Activated CD4-positive, CD25-positive, alpha-beta regulatory T cell treated with anti-CD3 and anti-CD28 coated beads, Interleukin-2, amount 50 U/mL, for 72 hours (primary cell): ENCODE results near the gene PARD6A.

Source experiments
- DNase-seq: peaks from one replicate; pipeline ENCODE4 v3.0.0; 2021

PARD6A gene, protein sequence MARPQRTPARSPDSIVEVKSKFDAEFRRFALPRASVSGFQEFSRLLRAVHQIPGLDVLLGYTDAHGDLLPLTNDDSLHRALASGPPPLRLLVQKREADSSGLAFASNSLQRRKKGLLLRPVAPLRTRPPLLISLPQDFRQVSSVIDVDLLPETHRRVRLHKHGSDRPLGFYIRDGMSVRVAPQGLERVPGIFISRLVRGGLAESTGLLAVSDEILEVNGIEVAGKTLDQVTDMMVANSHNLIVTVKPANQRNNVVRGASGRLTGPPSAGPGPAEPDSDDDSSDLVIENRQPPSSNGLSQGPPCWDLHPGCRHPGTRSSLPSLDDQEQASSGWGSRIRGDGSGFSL

DNA sequence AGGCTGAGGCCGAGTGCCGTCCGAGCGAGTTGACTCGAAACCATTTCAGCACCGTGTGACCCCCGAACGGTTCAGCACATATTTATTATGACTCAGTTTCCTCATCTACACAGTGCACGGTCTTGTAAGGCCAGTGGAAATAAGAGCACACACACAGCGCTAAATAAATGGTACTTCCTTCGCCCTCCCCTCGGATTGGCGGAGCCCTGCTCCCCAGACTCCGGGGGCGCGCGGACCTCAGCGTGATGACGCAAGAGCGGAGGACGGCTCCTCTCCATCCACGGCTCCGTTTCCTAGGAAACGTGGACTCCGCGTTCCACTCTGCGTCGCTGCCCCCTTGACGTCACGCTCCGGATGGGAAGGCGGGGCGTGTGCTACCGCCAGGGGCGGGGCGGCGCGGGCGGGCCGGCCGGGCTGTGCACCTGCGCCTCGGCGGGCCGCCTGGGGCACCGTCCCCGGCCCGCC, at the start of gene PARD6A:
Gene PARD6A, plus strand, starts transcription at position 397 of the 465 bp plus-strand sequence. CDS start 79 bp downstream, outside the sequence.
- peak; percentile 90 for DNase-seq

DNA sequence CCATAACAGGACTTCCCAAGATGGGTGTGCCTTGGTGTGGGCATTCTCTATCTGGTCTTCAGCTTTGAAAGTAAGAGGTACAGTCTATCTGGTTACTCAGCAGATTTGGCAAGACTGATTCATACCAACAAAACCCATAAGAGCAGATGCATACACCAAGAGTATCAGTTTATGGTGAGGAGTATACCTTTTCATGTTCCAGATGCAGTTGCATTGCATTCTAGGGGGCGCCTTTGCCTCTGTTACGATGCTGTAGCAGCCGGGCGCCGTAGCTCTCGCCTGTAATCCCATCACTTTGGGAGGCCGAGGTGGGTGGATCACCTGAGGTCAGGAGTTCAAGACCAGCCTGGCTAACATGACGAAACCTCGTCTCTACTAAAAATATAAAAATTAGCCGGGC, 47.0 kb upstream of the PARD6A start:
- DNase-seq = no peak

DNA sequence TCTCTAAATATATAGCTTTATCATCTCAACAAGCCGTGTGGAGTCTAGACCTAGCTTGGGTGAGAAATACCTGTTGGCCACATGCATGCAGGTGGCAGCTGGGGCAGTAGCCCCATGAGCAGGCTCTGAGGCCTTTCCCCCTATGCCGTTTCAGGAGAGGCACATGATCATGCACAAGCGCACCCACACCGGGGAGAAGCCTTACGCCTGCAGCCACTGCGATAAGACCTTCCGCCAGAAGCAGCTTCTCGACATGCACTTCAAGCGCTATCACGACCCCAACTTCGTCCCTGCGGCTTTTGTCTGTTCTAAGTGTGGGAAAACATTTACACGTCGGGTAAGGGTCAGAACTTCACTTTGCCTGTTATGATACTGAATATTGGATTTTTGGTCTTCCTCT, 32.5 kb upstream of the PARD6A start:
- no peak for DNase-seq

DNA sequence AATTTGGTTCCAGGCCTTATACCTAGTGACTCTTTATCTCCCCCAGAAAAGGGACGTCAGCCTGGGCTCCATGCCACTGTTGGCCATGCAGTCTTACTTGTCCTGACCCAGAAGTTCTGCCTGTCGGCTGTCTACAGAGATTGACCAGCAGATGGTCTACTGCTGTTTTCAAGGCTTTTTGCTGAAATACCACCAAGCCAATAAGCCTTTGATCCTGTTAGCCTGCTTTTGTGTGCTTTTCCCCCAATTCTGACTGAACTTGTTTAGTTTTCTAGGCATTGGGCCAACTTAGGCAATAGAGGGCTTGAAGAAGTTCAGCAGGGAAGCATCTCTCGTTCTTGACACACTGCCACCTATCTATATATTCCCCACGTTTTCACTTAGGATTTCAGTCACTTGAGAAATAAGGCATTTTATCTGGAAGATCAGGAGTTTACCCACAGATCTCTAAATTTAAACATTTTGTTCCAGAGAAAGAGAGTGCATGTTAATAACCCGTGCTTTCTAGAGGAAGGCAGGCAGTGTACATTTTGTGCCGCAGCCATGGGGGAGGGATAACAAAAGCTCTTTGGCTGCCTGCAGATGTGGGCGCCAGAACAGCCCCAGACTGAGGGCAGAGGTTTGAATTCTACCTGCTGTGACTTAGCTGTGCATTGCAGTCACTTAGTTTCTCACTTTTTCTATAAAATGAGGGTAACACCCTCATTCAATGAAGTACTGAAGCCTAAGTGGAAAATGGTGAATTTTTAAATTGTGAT, 28.2 kb upstream of the PARD6A start:
- no peak for DNase-seq

DNA sequence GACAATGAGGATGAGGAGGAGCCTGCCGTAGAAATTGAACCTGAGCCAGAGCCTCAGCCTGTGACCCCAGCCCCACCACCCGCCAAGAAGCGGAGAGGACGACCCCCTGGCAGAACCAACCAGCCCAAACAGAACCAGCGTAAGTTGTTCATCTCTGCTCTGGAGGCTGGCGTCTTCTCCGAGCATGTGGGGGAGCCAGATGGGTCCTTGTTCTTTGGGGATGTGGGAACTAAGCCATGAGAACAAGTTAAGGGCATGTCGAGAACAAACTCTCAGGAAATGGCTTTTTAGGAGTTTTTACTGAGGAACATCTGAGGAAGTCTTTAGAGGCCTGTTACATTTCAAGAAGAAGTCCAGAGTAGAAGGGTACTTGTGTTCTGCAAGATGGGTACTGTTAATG, 24.0 kb upstream of the PARD6A start:
- no peak for DNase-seq

DNA sequence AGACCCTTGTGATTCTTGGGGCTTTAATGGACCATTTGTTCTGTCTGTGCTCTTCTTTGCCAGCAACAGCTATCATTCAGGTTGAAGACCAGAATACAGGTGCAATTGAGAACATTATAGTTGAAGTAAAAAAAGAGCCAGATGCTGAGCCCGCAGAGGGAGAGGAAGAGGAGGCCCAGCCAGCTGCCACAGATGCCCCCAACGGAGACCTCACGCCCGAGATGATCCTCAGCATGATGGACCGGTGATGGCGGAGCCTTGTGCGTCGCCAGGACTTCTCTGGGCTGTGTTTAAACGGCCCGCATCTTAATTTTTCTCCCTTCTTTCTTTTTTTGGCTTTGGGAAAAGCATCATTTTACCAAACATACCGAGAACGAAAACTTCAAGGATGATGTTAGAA, 23.1 kb upstream of the PARD6A start:
- no peak for DNase-seq

DNA sequence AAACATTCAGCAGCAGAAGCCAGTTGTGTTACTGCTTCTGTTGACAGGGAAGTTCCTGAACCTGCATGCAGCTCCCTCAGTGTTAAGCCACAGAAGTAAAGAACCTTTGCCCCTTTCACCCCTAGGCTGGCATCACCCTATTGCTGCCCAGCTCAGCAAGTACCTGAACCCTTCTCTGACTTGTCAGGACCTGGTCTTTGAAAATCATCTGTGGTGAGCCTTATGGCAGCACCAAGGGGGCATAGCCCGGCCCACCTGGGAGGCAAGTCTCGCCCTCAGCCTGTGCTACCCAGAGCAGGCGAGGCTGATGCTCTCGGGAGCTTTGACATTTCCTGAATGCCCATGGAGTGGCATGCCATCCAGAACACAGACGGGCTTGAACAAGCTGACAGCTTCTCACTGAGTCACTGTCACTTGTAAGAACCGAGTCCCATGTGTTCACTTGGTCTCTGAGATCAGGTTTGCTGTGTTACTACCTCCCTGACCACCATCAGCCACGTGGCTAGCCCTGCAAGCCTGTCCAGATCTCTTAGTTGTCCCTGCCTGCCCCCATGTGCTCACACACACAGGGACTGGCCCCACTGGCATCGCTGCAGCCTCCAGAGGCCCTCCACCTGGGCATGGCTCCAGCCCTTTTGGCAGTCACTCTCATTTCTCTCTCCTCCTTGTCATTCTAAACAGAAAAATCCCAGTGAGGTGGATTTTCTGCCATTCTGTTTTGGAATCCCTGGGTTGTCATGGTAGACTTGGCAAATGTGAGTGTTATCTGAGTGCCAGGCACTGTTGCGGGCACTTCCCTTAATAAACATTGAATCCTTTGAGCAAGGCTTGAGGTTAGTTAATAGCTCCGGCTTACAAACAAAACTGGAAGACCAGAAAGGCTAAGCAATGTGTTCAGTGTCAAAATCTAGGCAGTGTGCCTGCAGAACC, 18.7 kb upstream of the PARD6A start:
- no peak for DNase-seq

DNA sequence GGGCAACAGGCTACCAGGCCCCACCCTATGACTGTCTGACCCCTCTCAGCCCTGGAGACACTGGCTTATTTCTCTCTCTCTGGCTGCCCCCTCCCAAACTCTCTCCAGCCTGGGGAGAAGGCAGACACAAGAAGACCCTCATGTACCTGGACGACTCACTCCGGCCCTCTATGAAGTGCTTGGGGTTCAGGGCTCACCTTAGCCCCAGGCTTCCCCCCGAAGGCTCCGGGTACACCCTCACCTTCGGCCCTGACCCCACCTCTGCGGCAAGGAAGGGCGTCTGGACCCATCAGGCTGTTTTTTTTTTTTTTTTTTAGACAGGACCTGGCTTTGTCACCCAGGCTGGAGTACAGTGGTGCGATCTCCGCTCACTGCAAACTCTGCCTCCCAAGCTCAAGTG, 16.7 kb upstream of the PARD6A start:
- DNase-seq = no peak

DNA sequence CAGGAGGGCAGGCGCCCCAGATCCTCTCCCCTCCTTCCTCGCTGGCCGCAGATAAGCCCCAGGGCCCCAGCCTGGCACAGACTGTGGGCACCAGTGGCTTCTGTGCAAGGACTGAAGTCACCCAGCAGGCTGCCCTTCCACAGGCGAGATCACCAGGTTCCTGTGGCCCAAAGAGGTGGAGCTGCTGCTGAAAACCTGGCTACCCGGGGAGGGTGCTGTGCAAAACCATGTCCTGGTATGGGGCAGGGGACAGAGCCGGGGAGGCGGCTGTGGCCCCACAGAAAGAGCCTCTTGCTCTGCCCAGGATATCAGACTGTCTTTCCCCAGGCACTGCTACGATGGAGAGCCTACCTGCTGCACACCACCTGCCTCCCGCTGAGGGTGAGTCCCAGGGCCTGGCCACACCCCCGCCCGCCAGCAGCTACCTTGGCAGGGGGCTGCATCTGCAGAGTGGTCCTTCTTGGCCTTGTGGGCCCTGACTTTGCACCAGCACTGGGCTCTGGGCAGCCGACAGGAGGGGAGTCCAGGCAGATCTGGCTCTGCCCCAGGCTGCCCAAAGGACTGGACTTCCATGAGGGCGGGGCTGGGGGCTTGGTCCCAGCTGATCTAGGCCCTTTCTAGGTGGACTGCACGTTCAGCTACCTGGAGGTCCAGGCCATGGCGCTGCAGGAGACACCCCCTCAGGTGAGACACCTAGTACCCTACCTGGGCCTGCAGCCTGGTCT, 15.2 kb upstream of the PARD6A start:
- DNase-seq = no peak

DNA sequence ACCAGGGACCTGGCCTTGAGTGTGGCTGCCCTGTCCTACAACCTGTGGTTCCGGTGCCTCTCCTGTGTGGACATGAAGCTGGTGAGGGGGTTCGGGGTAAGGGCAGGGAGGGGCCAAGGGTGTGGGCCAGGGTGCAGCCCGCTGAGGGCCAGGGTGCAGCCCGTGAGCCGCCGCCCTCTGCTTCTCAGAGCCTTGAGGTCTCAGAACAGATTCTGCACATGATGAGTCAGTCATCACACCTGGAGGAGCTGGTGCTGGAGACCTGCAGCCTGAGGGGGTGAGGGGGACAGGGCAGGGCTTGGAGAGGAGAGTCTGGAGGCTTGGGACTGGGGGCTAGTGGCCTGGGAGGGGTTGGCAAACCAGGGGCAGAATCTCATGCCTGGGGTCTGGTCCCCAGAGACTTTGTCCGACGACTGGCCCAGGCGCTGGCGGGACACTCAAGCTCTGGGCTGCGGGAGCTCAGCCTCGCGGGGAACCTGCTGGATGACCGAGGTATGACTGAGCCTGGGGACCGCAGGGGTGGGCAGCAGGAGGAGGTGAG, 13.6 kb upstream of the PARD6A start:
- DNase-seq = no peak

DNA sequence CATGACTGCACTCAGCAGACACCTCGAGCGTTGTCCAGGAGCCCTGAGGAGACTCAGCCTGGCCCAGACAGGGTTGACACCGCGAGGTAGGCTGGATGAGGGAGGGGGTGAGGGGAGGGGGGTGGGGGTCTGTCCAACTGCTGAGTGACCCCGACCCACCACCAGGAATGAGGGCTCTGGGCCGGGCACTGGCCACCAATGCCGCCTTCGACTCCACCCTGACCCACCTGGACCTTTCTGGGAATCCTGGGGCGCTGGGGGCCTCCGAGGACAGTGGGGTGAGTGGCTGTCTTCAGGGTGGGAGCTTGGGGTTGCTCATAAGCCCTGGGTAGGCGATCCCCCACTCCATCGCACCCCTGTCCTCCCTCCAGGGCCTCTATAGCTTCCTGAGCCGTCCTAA, 13.1 kb upstream of the PARD6A start:
- no peak for DNase-seq

DNA sequence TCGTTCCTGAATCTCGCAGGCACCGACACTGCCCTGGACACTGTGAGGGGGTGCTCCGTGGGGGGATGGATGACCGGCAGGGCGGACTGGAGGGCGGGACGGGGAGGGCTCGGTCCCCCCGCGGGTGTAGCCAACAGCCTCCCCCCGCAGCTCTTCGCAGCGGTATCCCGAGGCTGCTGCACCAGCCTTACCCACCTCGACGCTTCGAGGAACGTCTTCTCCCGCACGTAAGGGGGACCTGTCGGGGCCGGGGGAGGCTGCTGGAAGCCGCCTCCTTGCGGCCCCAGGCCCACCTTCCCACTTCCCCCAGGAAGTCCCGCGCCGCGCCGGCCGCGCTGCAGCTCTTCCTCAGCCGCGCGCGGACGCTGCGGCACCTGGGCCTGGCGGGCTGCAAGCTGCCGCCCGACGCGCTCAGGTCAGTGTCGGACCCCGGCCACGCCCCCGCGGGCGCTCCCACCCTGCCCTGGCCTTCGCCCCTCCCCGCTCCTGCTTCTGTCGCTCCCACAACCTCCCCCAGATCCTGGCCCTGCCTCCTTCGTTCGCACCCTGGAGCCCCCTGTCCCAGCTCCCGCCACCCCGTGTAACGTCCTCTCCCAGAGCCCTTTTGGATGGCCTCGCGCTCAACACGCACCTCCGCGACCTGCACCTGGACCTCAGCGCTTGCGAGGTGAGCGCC, 12.5 kb upstream of the PARD6A start:
- DNase-seq = no peak

DNA sequence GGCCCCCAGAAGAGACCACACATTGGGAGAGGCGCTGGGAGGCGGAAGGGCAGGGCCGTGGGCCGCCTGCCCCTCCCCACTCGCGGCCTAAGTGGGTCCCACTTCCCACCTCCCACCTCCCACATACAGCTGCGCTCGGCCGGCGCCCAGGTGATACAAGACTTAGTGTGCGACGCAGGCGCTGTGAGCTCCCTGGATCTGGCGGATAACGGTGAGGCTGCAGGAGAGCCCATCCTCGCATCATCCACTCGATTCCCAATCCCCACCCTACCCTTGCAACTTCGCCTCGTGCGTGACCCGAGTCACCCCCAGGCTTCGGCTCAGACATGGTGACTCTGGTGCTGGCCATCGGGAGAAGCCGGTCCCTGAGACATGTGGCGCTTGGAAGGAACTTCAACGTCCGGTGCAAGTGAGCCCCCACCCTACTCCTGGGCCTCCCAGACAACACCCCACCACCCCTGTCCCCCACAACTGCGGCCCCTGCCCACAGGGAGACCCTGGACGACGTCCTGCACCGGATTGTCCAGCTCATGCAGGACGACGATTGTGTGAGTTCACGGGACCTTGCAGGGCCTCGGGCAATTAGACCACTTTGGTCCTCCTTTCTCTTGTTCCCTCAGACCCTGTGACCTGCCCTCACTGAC, 11.9 kb upstream of the PARD6A start:
- no peak for DNase-seq

DNA sequence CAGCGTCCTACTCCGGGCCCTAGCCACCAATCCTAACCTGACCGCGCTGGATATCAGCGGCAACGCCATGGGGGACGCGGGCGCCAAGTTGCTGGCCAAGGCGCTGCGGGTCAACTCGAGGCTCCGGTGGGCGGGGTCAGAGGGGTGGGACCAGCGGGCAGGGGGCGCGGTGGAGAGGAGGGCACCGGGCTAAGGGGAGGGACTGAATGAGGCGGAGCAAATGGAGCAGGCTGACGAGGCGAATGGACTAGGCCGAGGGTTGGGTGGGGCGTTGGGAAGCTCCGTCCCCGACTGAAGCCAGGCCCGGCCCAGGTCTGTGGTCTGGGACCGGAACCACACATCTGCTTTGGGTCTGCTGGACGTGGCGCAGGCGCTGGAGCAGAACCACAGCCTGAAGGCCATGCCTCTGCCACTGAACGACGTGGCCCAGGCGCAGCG, 11.2 kb upstream of the PARD6A start:
- no peak for DNase-seq

DNA sequence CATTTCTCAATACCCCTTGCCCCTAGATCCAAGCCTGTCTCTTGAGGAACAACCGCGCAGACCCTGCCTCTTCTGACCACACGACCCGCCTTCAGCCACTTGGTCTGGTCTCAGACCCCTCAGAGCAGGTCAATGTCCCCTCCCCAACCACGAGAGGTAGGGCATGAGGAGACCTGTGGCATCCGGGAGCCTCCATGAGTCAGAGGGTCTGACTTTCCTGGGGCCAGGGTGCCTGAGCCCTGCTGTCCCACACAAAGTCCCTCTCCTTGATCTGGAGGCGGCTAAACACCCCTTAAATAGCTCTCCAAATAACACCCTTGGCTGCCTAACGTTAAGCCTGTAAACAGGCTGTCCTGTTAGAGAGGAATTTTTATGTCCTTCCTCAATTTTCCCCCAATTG, 10.7 kb upstream of the PARD6A start:
- no peak for DNase-seq

DNA sequence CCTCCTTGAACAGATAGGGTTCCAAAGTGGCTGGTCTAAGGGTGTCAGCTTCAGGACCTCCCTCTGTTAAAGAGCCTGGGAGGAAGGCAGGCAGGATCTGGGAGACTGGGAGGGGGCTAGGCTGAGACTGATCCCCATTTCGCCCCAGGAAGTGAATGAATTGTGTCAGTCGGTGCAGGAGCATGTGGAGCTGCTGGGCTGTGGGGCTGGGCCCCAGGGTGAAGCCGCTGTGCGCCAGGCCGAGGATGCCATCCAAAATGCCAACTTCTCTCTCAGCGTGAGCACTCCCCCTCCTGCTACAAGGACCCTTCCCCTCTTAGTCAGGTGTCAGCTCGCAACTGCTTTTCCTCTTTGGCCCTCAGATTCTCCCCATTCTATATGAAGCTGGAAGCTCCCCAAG, 9.7 kb upstream of the PARD6A start:
- no peak for DNase-seq

DNA sequence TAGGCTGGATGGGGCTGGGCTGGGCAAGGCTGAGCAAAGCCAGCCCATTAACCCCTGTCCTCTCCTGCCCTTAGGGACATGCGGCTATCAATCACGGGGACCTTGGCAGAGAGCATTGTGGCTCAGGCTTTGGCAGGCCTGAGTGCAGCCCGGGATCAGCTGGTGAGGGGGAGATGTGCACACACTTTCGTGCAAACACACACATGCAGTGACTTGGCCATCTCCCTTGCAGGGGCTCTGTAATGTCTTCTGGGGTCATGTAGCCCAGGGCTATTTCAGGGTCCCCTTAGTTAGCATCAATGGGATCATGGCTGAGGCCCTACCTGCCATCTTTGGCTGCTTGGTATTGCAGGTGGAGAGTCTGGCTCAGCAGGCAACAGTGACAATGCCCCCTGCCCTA, 8.9 kb upstream of the PARD6A start:
- no peak for DNase-seq

DNA sequence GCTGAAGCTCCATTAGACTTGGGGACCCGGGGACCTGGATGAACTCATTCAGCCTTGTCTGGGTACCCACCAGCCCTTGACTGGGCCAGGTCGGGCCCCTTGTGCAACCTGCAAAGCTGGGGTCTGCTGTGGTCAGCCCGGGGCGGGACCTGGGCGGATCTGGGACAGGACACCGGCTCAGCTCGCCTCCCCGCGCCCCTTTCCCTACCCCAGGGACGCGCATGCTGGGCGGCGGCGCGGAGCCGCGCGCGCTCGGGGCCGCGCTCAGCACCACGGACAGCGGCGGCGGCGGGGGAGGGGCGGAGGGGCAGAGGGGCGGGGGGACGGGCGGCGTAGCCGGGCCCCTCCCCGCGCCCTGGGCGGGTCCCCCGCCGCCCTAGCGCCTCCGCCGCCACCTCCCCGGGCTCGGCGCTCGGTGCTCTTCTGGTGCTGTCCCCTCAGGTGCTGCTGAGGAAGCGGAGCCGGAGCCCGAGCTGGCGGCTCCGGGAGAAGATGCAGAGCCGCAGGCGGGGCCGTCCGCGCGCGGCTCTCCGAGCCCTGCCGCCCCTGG, 8.1 kb upstream of the PARD6A start:
- no peak for DNase-seq

DNA sequence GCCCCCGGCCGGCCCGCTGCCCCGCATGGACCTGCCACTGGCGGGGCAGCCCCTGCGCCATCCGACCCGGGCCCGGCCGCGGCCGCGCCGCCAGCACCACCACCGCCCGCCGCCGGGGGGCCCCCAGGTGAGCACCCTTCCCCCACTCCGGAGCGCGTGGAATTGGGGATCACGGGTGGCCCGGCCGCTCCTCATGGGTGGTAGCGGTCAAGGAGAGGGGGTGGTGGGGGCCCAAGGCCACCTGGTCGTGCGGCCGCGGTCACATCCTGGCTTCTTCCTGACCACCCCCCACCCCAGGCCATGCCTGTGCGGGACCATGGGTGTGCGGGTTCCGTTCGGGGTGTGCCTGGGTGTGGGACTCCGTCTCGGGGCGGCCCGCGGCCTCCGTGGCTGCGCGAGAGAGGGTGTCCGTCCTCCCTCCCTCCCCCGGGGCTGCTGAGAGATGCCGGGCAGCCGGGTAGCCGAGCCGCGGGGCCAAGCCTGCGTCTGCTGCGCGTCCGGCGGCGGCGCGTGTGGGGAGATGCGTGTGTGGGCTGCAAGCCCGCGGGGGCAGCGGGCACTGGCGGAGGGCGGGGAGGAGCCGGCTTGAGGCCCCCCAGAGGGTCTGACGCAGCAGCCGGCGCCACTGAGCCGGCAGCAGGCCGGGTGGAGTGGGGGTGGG, 7.5 kb upstream of the PARD6A start:
- DNase-seq = no peak

DNA sequence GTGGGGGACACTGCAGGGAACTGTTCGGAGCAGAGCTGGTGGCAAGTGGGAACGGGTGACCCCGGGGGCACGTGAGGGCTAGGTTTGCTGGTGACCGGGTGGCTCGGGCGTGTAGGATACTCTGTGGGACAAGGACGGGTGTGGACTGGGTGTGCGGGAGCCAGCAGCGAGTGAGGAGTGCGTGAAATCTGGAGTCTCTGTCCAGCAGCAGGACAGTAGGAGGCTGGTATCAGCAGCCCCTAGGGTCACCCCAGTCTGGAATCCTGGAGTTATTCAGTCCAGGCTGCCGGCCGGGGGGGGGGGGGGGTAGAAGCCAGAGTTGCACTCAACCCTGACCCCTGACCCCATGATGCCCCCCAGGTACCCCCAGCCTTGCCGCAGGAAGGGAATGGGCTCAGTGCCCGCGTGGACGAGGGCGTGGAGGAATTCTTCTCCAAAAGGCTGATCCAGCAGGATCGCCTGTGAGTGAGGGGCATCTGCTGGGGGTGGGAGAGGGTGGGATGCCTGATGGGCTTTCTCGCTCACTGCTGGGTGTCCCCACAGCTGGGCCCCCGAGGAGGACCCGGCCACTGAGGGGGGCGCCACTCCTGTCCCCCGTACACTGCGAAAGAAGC, 6.9 kb upstream of the PARD6A start:
- DNase-seq = no peak
